DOHH2 (cell line): ENCODE measurements around the gene MACROD1.

Experiments
- H3F3A ChIP-seq: fragments of 200-600 bp; sonication (generic), shearing (Covaris generic); 2 replicates; pipeline ENCODE4 v1.6.0; 2016; ENCODE audit warnings: antibody characterized with exemption, mild to moderate bottlenecking; ENCODE audit not compliant: control insufficient read depth, insufficient read depth
- H3K27ac ChIP-seq: fragments of 200-600 bp; sonication (generic); 2 replicates; pipeline ENCODE4 v1.5.1; 2014; ENCODE audit warnings: low read depth, mild to moderate bottlenecking, low read length, moderate library complexity
- H3K27me3 ChIP-seq: fragments of 200-600 bp; sonication (generic); 2 replicates; pipeline ENCODE4 v1.6.1; 2014; ENCODE audit warnings: mild to moderate bottlenecking, low read length, mixed read lengths; ENCODE audit not compliant: control insufficient read depth
- H3K36me3 ChIP-seq: fragments of 200-600 bp; sonication (generic); 2 replicates; pipeline ENCODE4 v1.6.1; 2014; ENCODE audit warnings: mild to moderate bottlenecking, low read length, moderate library complexity, mixed read lengths; ENCODE audit not compliant: control insufficient read depth
- H3K4me1 ChIP-seq: fragments of 200-600 bp; sonication (generic); 2 replicates; pipeline ENCODE4 v1.6.1; 2014; ENCODE audit warnings: mild to moderate bottlenecking, low read length, mixed read lengths; ENCODE audit not compliant: control insufficient read depth
- H3K4me2 ChIP-seq: fragments of 200-600 bp; sonication (generic); 2 replicates; pipeline ENCODE4 v1.6.0; 2014; ENCODE audit warnings: mild to moderate bottlenecking, low read length, moderate library complexity
- H3K4me3 ChIP-seq: fragments of 200-600 bp; sonication (generic); 2 replicates; pipeline ENCODE4 v1.5.1; 2014; ENCODE audit warnings: mild to moderate bottlenecking, low read length, mixed read lengths
- H3K79me2 ChIP-seq: fragments of 200-600 bp; sonication (generic); 2 replicates; pipeline ENCODE4 v1.6.1; 2014; ENCODE audit warnings: mild to moderate bottlenecking, low read length, mixed read lengths; ENCODE audit not compliant: control insufficient read depth
- H3K9me2 ChIP-seq: fragments of 200-600 bp; sonication (generic); replicated peaks from 2 replicates; pipeline ENCODE4 v1.6.1; 2014; ENCODE audit warnings: mild to moderate bottlenecking, low read length, mixed read lengths; ENCODE audit not compliant: control insufficient read depth
- H3K9me3 ChIP-seq: fragments of 200-600 bp; sonication (generic); 2 replicates; pipeline ENCODE4 v1.6.1; 2014; ENCODE audit warnings: antibody characterized with exemption, low read length, mixed read lengths; ENCODE audit not compliant: control insufficient read depth, insufficient read depth
- H4K20me1 ChIP-seq: fragments of 200-600 bp; sonication (generic); 2 replicates; pipeline ENCODE4 v1.6.0; 2014; ENCODE audit warnings: low read depth, mild to moderate bottlenecking, antibody characterized with exemption, low read length, moderate library complexity; ENCODE audit not compliant: control insufficient read depth, insufficient read depth
- EZH2phosphoT487 ChIP-seq: fragments of 200-600 bp; sonication (generic); IDR thresholded peaks from 2 replicates; pipeline ENCODE4 v1.6.1; 2017; ENCODE audit warnings: borderline replicate concordance, mild to moderate bottlenecking, antibody characterized with exemption, low read length, moderate library complexity, mixed read lengths
- TF ChIP-seq, protein P1 (sequence below): fragments of 200-600 bp; sonication (generic); IDR thresholded peaks from one replicate; pipeline ENCODE4 v1.5.1; 2014; ENCODE audit warnings: antibody characterized with exemption, mild to moderate bottlenecking, low read depth, low read length; ENCODE audit not compliant: poor library complexity, severe bottlenecking

The MACROD1 gene

GRCh38 chr11:64180891-64181290, 15.0 kb upstream of the MACROD1 start:
- Histone ChIP-seq H3K27me3 (no peaks in the 10 kb centered on the region), H3K4me1 (peaks cover 51% of the 10 kb centered on the region), H3K27ac (peak overlapping the region; percentile 14; the same call in 1 of the 2 replicates), H4K20me1 (0 out of 2 replicates have a peak, but pooled peaks cover 6% of the 10 kb centered on the region), H3K4me3 (peak overlapping the region; percentile 60), H3K9me3 (no peaks in the 10 kb centered on the region), H3K4me2 (peak overlapping the region; percentile 83), H3F3A (peaks cover 6% of the 10 kb centered on the region), H3K36me3 (peaks cover 3% of the 10 kb centered on the region; the same call in 1 of the 2 replicates), H3K79me2 (peaks cover 49% of the 10 kb centered on the region), H3K9me2 (no peaks in the 10 kb centered on the region)
- TF ChIP-seq EZH2phosphoT487, result no peak
- TF ChIP-seq, protein P1, sequence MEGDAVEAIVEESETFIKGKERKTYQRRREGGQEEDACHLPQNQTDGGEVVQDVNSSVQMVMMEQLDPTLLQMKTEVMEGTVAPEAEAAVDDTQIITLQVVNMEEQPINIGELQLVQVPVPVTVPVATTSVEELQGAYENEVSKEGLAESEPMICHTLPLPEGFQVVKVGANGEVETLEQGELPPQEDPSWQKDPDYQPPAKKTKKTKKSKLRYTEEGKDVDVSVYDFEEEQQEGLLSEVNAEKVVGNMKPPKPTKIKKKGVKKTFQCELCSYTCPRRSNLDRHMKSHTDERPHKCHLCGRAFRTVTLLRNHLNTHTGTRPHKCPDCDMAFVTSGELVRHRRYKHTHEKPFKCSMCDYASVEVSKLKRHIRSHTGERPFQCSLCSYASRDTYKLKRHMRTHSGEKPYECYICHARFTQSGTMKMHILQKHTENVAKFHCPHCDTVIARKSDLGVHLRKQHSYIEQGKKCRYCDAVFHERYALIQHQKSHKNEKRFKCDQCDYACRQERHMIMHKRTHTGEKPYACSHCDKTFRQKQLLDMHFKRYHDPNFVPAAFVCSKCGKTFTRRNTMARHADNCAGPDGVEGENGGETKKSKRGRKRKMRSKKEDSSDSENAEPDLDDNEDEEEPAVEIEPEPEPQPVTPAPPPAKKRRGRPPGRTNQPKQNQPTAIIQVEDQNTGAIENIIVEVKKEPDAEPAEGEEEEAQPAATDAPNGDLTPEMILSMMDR, result no peak

GRCh38 chr11:64178951-64179639, 13.2 kb upstream of the MACROD1 start:
- Histone ChIP-seq H3K36me3 (peaks cover 3% of the 10 kb centered on the region; the same call in 1 of the 2 replicates), H3K4me3 (no peak overlapping the region), H3K27me3 (no peaks in the 10 kb centered on the region), H3K9me3 (no peaks in the 10 kb centered on the region), H3F3A (peaks cover 6% of the 10 kb centered on the region), H3K4me2 (no peak overlapping the region), H4K20me1 (0 out of 2 replicates have a peak, but pooled peaks cover 6% of the 10 kb centered on the region), H3K9me2 (no peaks in the 10 kb centered on the region), H3K79me2 (peaks cover 35% of the 10 kb centered on the region), H3K27ac (no peak overlapping the region), H3K4me1 (peaks cover 55% of the 10 kb centered on the region)
- TF ChIP-seq, protein P1, result no peak
- TF ChIP-seq EZH2phosphoT487, result no peak

- Histone ChIP-seq H3K27ac (no peak overlapping the region), H3K79me2 (peaks cover 26% of the 10 kb centered on the region), H3K36me3 (peaks cover 3% of the 10 kb centered on the region; the same call in 1 of the 2 replicates), H3K4me3 (no peak overlapping the region), H3K9me3 (no peaks in the 10 kb centered on the region), H3K9me2 (no peaks in the 10 kb centered on the region), H3K4me1 (peaks cover 51% of the 10 kb centered on the region), H3K4me2 (no peak overlapping the region), H3F3A (peaks cover 6% of the 10 kb centered on the region), H4K20me1 (0 out of 2 replicates have a peak, but pooled peaks cover 6% of the 10 kb centered on the region), H3K27me3 (no peaks in the 10 kb centered on the region)
- TF ChIP-seq, protein P1, result no peak
- TF ChIP-seq EZH2phosphoT487, result no peak
Observed at GRCh38 chr11:64178203-64178602, 12.3 kb upstream of the MACROD1 start.
